ENCODE data around the gene SH3D19.
A peak's percentile ranks its signal among the peaks of the same experiment; 100 is the strongest.
"Not testable (repeated sequence)": the region's sequence is repeated elsewhere in the genome, so short reads cannot be mapped to it uniquely, and the experiment has no call there.

Gene SH3D19

GRCh38 chr4:151276787-151277562 lies 48.4 kb downstream of the SH3D19 start, which contains the start of gene PRSS48:
Gene PRSS48 (plus strand): TSS chr4:151277161. CDS start chr4:151277173, 12 bp downstream.
- DNase-seq (ENCODE audit: low read depth), result peak; percentile 8
- H3K4me3 ChIP-seq (ENCODE audit: low read length), result no peak within 1 kb of the TSS
- TF ChIP-seq CTCF (conservative IDR thresholded peaks at IDR 0.05; ENCODE audit: low read depth, low read length), result peak; percentile 90

GRCh38 chr4:151268905-151269304 lies 56.5 kb downstream of the SH3D19 start:
- not testable (repeated sequence) for DNase-seq (ENCODE audit: low read depth); H3K4me3 ChIP-seq (ENCODE audit: low read length)

- H3K4me3 ChIP-seq (ENCODE audit: low read length), result no peak overlapping the region
- no peak for TF ChIP-seq CTCF (conservative IDR thresholded peaks at IDR 0.05; ENCODE audit: low read depth, low read length)
- DNase-seq (ENCODE audit: low read depth), result no peak
These were observed 57.4 kb downstream of the SH3D19 start for GRCh38 chr4:151267822-151268535.

GRCh38 chr4:151267104-151267503 lies 58.3 kb downstream of the SH3D19 start:
- no peak for TF ChIP-seq CTCF (conservative IDR thresholded peaks at IDR 0.05; ENCODE audit: low read depth, low read length)
- no peak overlapping the region for H3K4me3 ChIP-seq (ENCODE audit: low read length)
- DNase-seq (ENCODE audit: low read depth), result no peak

GRCh38 chr4:151266497-151266896 lies 58.9 kb downstream of the SH3D19 start:
- no peak for DNase-seq (ENCODE audit: low read depth)
- no peak for TF ChIP-seq CTCF (conservative IDR thresholded peaks at IDR 0.05; ENCODE audit: low read depth, low read length)
- H3K4me3 ChIP-seq (ENCODE audit: low read length), result no peak overlapping the region

- no peak for TF ChIP-seq CTCF (conservative IDR thresholded peaks at IDR 0.05; ENCODE audit: low read depth, low read length)
These were observed 62.0 kb downstream of the SH3D19 start for GRCh38 chr4:151263455-151263854.

GRCh38 chr4:151260526-151260925 lies 64.9 kb downstream of the SH3D19 start:
- no peak for TF ChIP-seq CTCF (conservative IDR thresholded peaks at IDR 0.05; ENCODE audit: low read depth, low read length)
- DNase-seq (ENCODE audit: low read depth), result no peak
- no peak overlapping the region for H3K4me3 ChIP-seq (ENCODE audit: low read length)

More at GRCh38 chr4:151263455-151263854, 62.0 kb downstream of the SH3D19 start:
- DNase-seq (ENCODE audit: low read depth), result peak; percentile 7
- no peak overlapping the region for H3K4me3 ChIP-seq (ENCODE audit: low read length)
